HG03039 (cell line): ENCODE data around the gene TP53I13.

Experiments used
- ATAC-seq: cut with Tn5 transposase; IDR thresholded peaks from one replicate; pipeline ENCODE4 v1.9.1; 2021; ENCODE audit warnings: mild to moderate bottlenecking, moderate library complexity; ENCODE audit not compliant: unreplicated experiment

The TP53I13 gene

DNA sequence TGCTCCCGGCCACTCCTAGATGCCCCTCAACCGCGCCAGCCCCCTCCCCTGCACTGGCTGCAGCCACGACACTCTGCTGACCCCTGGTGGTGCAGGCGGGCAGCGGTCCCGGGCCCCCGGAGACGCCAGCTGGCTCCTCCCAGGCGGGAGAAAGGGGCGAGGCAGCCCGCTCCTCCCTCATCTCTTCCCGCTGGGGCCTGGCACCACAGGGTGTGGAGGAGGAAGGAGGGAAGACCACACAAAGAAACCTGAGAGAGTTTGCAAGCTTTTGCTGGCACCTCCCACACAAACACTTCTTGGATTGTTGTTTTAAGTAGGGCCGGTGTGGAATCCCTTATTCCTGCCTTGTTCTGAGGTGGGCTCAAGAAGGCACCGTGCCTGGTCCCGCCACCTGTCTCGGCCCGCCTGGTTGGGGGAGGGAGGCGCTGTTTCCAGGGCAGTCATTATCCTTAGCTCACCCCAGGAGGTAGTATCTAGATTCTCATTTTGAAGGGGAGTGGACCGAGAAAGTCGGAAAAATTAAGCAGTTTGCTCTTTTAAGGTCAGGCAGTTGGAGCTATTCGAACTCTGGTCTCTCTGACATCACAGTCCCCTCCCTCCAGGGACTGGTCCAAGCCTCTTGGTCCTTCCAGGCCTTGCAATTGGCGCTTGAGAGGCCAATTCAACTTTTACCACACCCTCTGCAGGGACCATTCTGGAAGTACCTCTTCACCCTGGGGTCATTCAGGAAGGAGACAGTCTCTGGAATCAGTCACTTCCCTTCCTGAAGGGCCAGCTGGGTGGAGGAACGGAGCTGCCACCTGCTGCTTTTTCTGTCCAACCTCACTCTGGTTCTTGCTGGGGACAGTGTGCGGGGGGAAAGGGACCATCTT, 23.5 kb downstream of the TP53I13 start:
- ATAC-seq = no peak

DNA sequence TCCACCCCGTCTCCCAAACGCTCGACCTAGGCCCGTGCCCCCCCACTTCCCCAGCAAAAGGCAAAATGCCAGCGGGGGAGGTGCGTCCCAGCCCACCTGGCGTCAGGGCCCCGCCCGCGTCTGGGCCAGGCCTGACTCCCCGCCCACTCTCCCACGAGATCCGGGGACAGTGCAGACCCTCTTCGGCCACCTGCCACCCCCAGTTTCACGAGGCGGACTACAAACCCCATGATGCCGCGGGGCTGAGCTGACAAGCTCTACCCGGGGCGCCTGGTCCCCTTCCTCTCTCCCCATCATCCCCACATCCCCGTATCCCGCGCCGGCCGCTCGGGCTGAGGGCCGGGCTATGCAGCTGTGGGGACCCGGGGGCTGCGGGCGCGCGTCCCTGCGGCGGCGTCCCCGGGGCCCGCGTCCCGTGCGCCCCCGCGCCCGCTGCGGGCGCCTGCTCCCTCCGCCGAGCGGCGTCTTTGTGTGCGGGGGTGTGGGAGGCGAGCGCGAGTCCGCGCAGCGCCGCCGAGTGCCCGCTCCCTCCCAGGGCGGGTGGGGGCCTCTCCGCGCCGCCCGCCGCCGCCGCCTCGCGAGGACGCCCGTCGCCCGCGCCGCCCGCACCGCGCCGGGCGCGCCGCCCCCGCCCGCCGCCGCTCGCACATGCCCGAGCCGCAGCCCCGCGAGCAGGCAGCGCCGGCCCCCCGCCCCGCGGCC, 24.5 kb downstream of the TP53I13 start, which contains the start of gene ANKRD13B:
TSS of gene ANKRD13B (plus strand) at position 283 of the 702 bp plus-strand sequence. CDS start 490 bp downstream, outside the sequence.
- ATAC-seq = no peak

DNA sequence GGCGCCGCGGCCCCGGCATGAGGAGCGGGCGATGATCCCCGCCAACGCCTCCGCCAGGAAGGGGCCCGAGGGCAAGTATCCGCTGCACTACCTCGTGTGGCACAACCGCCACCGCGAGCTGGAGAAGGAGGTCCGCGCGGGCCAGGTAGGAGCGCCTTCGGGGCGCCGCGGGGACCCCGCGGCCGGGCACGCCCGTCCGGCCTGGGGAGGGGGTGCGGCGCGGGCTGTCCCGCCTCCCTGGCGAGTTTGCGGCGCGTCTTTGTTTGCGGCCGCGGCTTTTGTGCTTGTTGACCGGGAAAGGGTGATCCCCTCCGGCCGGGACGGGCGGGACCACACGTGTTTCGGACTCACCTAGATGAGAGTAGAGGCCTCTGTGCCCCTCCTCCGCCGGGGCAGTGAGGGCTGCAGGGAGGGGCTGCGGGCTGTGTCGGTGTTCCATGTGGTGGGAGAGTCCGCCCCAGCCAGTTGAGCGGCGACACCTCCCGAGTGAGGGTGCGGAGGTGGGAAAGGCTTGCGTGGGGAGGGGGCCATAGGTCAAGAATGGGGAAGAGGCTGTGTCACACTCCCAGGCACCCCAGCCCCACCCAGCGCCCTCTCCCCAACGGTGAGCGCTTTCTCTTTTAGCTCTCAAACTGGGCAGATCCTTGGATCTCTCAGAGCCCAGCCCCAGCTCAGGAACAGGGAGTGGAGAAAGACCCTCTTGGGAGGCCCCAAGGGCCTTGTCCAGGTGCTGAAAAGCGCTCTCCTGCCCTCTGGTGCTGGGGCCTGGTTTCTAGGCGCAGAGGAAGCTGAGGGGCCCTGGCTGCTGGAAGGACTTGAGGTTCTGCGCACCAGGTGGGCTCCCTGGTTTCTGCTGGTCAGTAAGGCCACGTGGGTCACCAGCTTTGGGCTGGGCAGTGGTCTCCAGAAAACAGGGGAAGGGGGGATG, 25.4 kb downstream of the TP53I13 start:
- ATAC-seq = no peak

DNA sequence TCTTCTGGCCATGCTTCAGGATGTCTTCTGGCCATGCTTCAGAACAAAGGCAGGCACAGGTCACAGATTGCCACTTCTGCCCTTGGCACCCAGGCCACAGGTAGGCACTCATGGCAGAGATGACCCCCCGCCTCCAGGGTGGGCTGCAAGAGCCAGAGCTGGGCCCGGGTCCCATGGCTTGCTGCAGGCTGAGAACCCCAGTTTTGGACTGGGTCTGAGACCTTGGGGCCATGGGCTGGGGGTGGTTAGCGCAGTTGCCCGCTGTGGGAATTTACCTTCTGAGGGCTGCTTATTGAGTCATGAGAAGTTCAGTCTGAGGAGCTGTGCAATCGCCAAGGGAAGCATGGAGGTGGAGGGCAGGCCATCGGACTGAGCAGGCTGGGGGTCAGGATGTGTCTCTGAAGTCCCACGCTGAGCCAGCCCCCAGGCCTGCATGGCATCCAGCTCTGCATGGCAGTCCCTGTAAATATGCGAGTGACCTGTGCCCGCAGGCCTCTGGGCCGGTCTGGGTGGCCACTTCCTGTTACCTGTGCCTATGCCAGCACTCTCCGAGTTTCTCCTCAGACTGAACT, 26.1 kb downstream of the TP53I13 start:
- ATAC-seq = no peak

DNA sequence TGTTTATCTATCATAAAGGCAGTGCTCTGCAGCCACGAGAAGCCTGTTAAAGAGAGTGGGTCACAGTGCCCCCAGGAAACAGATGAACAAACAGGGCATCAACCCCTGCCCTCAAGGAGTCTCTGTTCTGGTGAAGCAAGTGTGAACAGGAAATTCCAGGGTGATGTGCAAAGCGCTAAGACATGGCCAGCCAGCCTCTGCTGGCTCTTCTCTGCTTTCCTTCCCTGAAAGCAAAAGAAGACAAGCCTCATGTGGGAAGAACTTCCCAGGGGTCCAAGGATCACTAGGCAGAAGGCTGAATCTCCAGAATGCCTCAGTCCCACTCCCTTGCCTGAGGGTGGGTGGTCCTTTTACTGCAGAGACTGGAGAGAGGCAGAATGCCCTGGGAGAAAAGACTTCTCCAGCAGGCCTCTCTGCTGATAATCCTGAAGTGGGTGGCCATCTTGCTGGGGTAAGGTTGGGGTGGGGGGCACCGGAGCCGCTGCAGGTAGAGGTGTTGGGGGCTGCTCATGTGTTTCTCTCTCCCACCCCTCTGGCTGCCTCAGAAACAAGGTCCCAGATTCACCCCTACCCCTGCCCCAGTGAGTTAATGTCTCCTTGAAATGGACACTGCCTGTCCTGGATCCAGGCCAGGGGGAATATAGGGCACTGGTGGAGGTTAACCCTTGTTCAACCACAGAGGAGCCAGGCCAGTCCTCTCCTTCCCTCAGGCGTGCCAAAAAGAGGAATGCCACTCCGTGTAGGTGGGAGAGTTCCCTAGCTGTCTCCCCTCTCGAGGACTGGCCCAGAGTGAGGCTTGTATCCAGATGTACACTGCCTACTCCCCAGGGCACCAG, 26.8 kb downstream of the TP53I13 start:
- ATAC-seq = no peak

DNA sequence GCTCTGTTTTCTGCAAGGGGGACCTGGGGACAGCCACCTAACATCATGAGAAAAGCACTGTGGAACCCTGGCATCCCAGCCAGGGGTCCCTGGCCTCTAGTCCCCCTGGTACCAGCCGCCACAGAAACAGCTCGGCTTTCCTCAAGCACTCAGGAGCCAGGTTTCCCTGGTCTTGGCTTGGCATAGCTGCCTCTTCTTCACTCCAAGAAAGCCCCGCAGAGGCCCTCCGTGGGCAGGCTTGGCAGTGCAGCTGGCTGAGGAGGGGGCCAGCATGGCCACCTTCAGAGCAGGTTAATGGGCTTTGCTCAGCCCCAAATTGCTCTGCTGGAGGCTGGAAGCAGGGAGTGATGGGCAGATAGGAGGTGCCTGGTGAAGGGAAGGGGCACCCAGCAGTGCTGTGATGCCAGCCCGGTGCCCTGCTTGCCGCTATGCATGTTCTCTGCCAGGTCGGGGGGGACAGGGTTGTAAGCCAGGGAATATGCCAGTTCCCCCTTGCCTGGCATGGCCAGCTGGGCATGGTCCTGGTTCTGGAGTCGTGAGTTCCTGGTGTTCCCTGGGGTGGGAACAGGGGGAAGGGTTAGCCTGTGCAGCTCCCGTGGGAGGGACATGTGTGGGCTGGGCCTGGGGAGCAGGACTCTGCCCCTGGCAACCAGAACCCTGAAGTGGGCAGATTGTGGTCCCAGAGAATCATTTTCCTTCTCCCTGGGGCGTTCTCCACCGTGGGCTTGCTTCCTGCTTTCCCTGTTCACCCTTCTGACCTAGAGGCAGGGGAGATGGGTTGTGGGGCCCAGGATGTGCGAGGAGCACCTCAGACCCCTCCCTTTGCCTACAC, 27.7 kb downstream of the TP53I13 start:
- ATAC-seq = no peak

DNA sequence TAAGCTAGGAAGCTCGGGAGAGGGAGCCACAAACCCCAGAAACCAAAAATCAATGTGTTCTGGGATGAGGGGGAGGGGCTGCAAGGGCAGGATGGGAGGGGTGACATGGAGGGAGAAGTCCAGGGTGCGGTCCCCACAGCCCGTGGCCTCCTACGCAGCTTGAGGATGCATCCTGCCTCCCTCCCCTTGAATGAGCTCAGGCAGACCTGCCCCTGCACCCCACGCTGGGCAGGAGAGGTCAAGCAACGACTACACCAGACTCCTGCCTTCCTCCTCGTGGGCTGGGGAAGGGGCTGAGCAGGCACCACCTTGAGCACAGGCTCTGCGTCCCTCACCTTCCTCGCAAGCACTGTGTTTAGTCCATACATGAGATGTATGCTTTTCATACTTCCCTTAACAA, 28.3 kb downstream of the TP53I13 start:
- ATAC-seq = no peak

DNA sequence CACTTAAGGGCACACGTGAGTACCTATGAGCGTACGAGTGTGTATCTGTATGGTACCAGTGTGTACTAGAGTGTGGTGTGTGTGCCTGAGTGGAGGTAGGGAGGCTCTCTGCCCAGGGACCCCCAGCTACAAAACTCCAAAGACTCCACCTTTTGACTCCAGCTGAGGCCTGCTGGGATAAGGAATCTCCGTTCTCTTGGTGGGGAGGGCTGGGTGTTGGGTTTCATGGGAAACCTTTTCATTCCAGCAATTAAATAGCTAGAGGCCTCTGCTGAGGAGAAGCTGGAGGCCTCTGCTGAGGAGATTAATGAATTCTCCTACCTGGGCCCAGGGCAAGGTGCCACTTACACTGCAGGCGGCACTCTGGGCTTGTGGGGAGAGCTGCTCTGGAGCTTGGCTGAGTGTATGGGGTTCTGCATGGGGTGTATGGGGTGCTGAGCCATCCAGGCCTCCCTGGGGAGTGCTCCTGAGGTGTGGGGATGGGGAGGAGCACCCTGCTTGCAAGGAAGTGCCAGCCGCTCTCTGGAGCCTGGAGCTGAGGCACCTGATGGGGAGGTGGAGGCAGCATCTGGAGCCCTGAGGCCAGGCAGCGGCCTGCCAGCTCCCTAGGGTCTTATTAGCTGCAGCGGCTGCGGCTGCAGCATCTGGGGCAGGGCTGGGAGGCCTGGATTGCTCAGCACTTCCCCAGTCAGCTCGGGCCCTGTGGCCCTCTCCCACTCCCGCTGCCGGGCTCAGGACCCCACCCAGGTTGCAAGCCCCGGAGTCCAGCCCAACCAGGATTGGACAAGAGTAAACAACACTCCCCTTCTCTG, 29.1 kb downstream of the TP53I13 start:
- no peak for ATAC-seq

DNA sequence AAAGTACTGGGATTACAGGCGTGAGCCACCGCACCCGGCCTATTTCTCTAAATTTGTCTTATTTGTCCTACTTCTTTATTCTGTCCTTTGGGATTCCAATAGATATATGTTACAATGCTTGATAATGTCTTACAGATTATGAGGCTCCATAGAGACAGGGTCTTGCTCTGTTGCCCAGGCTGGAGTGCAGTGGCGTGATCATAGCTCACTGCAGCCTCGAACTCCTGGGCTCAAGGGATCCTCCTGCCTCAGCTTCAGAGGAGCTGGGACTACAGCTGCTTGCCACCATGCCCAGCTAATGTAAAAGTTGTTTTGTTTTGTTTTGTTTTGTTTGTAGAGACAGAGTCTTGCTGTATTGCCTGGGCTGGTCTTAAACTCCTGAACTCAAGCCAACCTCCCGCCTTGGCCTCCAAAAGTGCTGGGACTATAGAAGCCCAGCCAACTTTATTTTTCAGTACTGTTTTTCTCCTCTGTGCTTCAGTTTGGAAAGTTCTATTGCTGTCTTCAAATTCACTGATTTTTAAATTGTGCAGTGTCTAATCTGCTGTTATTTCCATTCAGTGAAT, 34.7 kb downstream of the TP53I13 start:
- ATAC-seq = no peak

DNA sequence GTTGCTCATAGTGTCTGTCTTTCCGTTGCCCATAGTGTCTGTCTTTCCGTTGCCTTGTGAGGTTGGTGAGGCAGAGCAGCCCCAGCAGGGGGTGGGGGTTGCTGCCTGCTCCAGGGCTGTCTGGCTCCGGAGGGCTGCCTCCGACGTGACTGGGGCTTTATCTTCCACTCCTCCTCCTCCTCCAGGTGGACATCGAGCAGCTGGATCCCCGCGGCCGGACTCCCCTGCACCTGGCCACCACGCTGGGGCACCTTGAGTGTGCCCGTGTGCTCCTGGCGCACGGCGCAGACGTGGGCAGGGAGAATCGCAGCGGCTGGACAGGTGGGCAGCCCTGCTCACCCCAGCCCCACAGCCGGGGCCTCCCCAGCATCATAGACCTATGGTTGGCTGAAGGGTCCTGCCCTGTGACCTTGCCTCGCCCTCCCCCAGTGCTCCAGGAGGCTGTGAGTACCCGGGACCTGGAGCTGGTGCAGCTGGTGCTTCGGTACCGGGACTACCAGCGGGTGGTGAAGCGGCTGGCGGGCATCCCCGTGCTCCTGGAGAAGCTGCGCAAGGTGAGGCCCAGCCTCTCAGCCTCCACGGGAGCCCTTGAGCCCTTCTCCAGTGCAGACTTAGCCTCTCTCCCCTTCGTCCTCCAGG, 39.2 kb downstream of the TP53I13 start:
- ATAC-seq = no peak

DNA sequence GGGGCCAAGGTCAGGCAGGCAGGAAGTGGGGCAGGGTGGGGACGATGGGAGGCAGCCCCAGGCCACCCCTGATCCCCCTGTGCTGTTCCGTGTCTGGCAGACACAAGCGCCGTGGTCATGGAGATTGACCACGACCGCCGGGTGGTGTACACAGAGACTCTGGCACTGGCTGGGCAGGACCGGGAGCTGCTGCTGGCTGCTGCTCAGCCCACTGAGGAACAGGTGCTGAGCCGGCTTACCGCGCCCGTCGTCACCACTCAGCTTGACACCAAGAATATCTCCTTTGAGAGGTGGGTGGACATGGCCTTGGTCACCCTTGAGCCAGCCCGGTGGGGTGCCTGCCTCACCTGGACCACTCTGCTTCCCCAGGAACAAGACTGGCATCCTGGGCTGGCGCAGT, 40.5 kb downstream of the TP53I13 start:
- ATAC-seq = no peak

DNA sequence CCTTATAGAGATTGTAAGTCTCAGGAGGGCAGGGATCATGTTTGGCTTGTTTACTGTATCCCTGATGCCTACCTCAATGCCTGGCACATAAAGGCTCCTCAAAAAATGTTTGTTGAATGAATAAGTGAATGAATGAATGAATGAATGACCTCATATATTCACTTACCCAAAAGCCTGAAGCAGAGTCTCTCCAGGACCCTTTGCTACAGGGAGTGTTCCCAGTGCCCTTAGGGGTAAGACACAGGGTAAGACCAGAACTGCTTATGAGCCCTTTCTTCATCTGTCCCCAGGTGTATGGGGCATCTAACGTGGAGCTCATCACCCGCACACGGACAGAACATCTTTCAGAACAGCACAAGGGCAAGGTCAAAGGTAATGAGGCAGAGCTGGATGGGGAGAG, 41.9 kb downstream of the TP53I13 start:
- ATAC-seq = no peak

DNA sequence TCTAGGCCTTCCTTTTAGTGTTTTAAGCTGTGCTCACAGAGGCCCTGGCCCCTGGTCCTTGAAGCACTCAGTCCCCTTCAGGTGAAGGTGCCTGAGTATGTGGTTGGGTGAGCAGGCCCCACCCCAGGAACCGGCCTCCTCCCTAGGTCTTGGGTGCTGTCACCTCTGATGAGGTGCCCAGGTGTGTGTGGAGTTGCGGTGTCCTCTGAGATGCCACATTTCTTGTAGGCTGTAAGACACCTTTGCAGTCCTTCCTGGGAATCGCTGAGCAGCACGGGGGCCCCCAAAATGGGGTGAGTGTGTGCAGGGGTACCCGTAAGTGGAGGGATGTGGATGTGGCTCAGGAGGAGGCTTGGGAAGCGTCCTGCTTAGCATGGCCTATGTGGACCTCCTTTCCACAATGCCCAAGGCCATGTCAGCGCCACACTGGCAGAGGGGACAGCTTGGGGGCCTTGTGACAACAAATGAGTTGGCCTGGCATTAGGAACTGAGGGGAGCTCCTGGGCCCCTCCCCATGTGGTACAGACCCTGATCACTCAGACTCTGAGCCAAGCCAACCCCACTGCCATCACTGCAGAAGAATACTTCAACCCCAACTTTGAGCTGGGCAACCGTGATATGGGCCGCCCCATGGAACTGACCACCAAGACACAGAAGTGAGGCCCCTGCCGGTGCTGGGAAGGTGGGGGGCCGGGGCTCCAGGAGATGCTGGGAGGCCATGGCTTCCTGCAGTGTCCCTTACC, 43.0 kb downstream of the TP53I13 start:
- ATAC-seq = no peak

DNA sequence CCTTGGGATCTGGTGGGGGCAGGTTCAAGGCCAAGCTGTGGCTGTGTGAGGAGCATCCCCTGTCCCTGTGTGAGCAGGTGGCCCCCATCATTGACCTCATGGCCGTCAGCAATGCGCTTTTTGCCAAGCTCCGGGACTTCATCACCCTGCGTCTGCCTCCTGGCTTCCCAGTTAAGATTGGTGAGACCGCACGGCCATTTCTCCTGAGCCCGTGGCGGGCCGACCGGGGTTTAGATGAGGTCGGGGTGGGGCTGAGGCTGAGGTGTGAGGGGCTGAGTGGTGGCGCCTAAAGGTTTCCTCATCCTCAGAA, 43.5 kb downstream of the TP53I13 start:
- no peak for ATAC-seq

DNA sequence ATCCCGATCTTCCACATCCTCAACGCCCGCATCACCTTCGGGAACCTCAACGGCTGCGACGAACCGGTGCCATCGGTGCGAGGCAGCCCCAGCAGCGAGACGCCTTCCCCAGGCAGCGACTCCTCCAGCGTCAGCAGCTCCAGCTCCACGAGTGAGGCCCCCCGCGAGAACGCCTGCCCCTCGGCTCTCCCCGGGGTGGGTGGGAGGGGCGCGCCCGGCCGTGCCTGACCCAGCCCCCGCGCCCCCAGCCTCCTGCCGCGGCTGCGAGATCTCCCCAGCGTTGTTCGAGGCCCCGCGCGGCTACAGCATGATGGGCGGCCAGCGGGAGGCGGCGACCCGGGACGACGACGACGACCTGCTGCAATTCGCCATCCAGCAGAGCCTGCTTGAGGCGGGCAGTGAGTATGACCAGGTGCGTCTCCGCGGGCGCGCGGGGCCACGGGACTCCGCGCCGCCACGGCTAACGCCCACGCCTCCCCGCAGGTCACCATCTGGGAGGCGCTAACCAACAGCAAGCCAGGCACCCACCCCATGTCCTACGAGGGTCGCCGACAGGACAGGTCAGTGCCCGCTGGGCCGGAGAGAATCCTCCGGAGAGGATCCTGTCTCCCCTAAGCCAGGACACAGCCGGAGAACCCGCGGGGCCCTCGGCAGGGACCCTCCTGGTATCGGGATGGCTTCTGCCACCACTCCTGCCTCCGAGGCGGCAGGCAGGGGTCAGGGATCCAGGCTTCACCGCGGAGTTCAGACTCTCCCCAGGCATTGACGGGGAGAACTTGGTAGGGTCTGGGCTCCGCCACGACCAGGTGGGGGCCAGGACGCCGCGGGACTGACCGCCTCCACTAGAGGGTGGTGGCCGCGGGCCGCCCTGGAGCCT, 44.1 kb downstream of the TP53I13 start:
- ATAC-seq = no peak

DNA sequence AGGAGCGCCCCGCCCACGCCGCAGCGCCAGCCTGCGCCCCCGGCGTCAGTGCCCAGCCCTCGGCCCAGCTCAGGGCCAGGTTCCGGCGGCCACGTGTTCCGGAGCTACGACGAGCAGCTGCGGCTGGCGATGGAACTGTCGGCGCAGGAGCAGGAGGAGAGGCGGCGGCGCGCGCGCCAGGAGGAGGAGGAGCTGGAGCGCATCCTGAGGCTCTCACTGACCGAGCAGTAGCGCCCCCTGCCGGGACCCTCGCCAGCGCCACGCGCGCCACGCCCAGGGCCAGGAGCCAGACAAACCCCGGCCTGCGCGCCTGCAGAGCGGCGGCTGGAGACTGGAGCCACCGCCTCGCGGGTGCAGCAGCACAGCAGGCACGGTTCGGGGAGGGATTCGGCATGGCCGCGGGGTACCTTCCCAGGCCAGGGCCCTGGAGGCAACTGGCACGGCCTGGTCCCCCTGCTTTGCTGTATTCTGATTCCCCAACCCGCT, 44.9 kb downstream of the TP53I13 start:
- ATAC-seq = no peak
